ENCODE results near the gene LPCAT3.
"Not testable (repeated sequence)": the region's sequence is repeated elsewhere in the genome, so short reads cannot be mapped to it uniquely, and the experiment has no call there.

LPCAT3 gene

GRCh38 chr12:7018350-7019042 is at the start of gene LPCAT3:
TSS of gene LPCAT3 (minus strand) at chr12:7018476. CDS start at chr12:7018424, 52 bp downstream.
- peak; percentile 97 for DNase-seq

GRCh38 chr12:7067096-7067495 is 48.8 kb upstream of the LPCAT3 start:
- DNase-seq = no peak

GRCh38 chr12:7066596-7066995 is 48.3 kb upstream of the LPCAT3 start:
- no peak for DNase-seq

- no peak for DNase-seq
Observed at GRCh38 chr12:7065073-7065623, 46.9 kb upstream of the LPCAT3 start.

GRCh38 chr12:7064516-7064915 is 46.2 kb upstream of the LPCAT3 start:
- no peak for DNase-seq

GRCh38 chr12:7061596-7061995 is 43.3 kb upstream of the LPCAT3 start:
- no peak for DNase-seq

- no peak for DNase-seq
Observed at GRCh38 chr12:7061138-7061537, 42.9 kb upstream of the LPCAT3 start.

- no peak for DNase-seq
Observed at GRCh38 chr12:7060353-7060954, 42.2 kb upstream of the LPCAT3 start, which contains the start of gene C1S. TSS of gene C1S (plus strand) at chr12:7060718. CDS start at chr12:7061913, 1,195 bp downstream.

- no peak for DNase-seq
Observed at GRCh38 chr12:7059780-7060179, 41.5 kb upstream of the LPCAT3 start.

- DNase-seq = no peak
Observed at GRCh38 chr12:7058850-7059395, 40.6 kb upstream of the LPCAT3 start.

- peak; percentile 26 for DNase-seq
Observed at GRCh38 chr12:7058163-7058845, 40.0 kb upstream of the LPCAT3 start.

- not testable (repeated sequence) for DNase-seq
Observed at GRCh38 chr12:7055736-7056135, 37.5 kb upstream of the LPCAT3 start.

- DNase-seq = no peak
Observed at GRCh38 chr12:7054925-7055324, 36.6 kb upstream of the LPCAT3 start.

GRCh38 chr12:7049973-7050372 is 31.7 kb upstream of the LPCAT3 start:
- not testable (repeated sequence) for DNase-seq

- DNase-seq = not testable (repeated sequence)
Observed at GRCh38 chr12:7049445-7049951, 31.2 kb upstream of the LPCAT3 start.

GRCh38 chr12:7047306-7047705 is 29.0 kb upstream of the LPCAT3 start:
- DNase-seq = no peak

GRCh38 chr12:7046383-7047105 is 28.3 kb upstream of the LPCAT3 start:
- DNase-seq = no peak

- DNase-seq = no peak
Observed at GRCh38 chr12:7045913-7046312, 27.6 kb upstream of the LPCAT3 start.

- DNase-seq = no peak
Observed at GRCh38 chr12:7042842-7043241, 24.6 kb upstream of the LPCAT3 start.

GRCh38 chr12:7039403-7039802 is 21.1 kb upstream of the LPCAT3 start:
- no peak for DNase-seq

GRCh38 chr12:7038591-7038990 is 20.3 kb upstream of the LPCAT3 start:
- DNase-seq = no peak

- not testable (repeated sequence) for DNase-seq
Observed at GRCh38 chr12:7037411-7037810, 19.1 kb upstream of the LPCAT3 start.

Measured in CD4-positive, alpha-beta T cell treated with Interleukin-15 for 1 hour (primary cell).